Duodenal mucosa (tissue), 2 donors: ENCODE data around the gene ZNF425.
"Not testable (repeated sequence)": the region's sequence is repeated elsewhere in the genome, so short reads cannot be mapped to it uniquely, and the experiment has no call there.

Experiments
- H3K27ac ChIP-seq: one replicate; pipeline ENCODE4 v1.7.0; 2013; ENCODE audit warnings: low read depth, low read length
- H3K27me3 ChIP-seq, 2 donors: one replicate each; pipeline ENCODE4 v1.7.0; 2013; ENCODE audit warnings: low read length in 2 of 2, control low read depth in 1 of 2; ENCODE audit not compliant: insufficient read depth in 2 of 2, control insufficient read depth in 1 of 2
- H3K36me3 ChIP-seq, 2 donors: one replicate each; pipeline ENCODE4 v1.7.0; 2013; ENCODE audit warnings: low read length in 2 of 2, control low read depth in 1 of 2; ENCODE audit not compliant: insufficient read depth in 2 of 2, control insufficient read depth in 1 of 2
- H3K4me1 ChIP-seq, 2 donors: one replicate each; pipeline ENCODE4 v1.7.0; 2013; ENCODE audit warnings: low read length in 2 of 2, control low read depth in 1 of 2; ENCODE audit not compliant: insufficient read depth in 2 of 2, control insufficient read depth in 1 of 2
- H3K4me3 ChIP-seq, 2 donors: one replicate each; pipeline ENCODE4 v1.7.0; 2013; ENCODE audit warnings: low read length in 2 of 2, low read depth in 1 of 2
- H3K9ac ChIP-seq, 2 donors: one replicate each; pipeline ENCODE4 v1.7.0; 2013; ENCODE audit warnings: low read length in 2 of 2, low read depth in 1 of 2
- H3K9me3 ChIP-seq, 2 donors: one replicate each; pipeline ENCODE4 v1.7.0; 2013; ENCODE audit warnings: low read length in 2 of 2, control low read depth in 1 of 2; ENCODE audit not compliant: control insufficient read depth in 1 of 2

Gene ZNF425

GRCh38 chr7:149153346-149153745 lies 27.2 kb upstream of the ZNF425 start:
- Histone ChIP-seq H3K4me3 (no peak overlapping the region), H3K36me3 (peaks cover 0 to 24% of the 10 kb centered on the region in 2 donors), H3K9ac (no peak overlapping the region), H3K27ac (no peak overlapping the region), H3K4me1 (peaks cover 0 to 5% of the 10 kb centered on the region in 2 donors), H3K27me3 (no peaks in the 10 kb centered on the region), H3K9me3 (no peaks in the 10 kb centered on the region)

DNA sequence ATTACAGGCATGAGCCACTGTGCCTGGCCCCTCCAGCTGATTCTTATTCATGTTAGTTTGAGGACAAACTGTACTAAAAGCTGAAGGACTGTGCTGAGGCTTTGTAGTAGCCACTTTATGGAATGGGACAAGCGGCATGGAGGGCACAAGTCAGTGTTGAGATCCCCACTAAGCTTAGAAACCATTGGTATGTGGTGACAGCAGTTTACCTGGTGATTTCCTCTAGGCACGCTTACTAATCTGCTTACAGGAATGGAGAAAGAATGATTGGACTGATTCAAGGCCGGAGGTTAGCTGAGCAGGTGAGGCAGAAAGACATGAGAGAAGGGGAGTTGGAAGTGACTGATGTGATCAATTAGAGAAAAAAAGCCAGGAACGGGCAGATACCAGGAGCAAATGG lies 24.9 kb upstream of the ZNF425 start:
- H3K27me3 ChIP-seq = no peaks in the 10 kb centered on the region
- H3K4me3 ChIP-seq = no peak overlapping the region
- H3K4me1 ChIP-seq = peaks cover 0 to 7% of the 10 kb centered on the region in 2 donors
- H3K9ac ChIP-seq = no peak overlapping the region
- H3K36me3 ChIP-seq = peaks cover 0 to 18% of the 10 kb centered on the region in 2 donors
- no peak overlapping the region for H3K27ac ChIP-seq
- no peaks in the 10 kb centered on the region for H3K9me3 ChIP-seq

- Histone ChIP-seq H3K9me3 (no peaks in the 10 kb centered on the region), H3K27ac (peak overlapping the region; percentile 84), H3K27me3 (no peaks in the 10 kb centered on the region), H3K9ac (peak overlapping the region; percentile 62 to 84), H3K4me3 (peak overlapping the region; percentile 93 to 95), H3K4me1 (peaks cover 8 to 16% of the 10 kb centered on the region in 2 donors), H3K36me3 (peaks cover 0 to 3% of the 10 kb centered on the region in 2 donors)
Observed at GRCh38 chr7:149147752-149148653, 21.9 kb upstream of the ZNF425 start.

DNA sequence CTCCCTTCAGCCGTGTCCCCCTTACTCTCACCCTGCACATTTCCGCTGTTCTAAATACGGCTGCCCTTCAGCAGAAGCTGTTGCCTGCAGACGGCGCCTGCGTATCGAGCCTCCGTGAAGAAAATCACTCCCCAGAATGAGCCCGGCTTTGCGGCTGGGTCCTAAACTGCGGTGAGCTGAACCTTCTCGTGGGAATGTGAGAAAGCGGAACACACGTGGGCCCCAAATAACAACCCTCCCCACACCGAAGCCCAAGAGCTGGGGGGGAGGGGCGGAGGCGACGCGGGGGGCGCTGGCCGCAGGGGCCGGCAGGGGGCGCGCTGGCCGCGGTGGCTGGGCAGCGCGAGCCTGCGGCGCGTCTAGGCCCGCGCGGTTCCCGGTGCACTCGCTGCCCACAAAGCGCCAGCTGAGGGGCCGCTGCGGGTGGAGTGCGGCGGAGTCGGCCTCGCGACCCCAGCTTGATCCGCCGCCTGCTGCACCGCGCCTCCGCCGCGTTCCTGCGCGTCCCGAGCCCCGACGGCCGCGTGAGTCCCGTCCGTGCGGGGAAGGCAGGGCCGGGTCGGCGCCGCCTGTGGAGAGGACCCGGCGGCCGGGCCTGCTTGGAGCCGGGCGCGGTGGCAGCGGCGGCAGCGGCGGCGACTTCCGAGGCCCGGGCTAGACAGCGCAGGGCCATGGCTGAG lies 21.1 kb upstream of the ZNF425 start, which contains the start of gene ZNF398:
Gene ZNF398, plus strand, starts transcription at position 382 of the 680 bp plus-strand sequence. Its CDS starts 290 bp downstream, at position 672.
- Histone ChIP-seq H3K4me1 (peaks cover 8 to 16% of the 10 kb centered on the region in 2 donors), H3K9ac (peak within 1 kb of the TSS; percentile 92 to 95), H3K36me3 (peaks cover 0 to 3% of the 10 kb centered on the region in 2 donors), H3K27me3 (no peaks in the 10 kb centered on the region), H3K4me3 (peak within 1 kb of the TSS; percentile 93 to 95), H3K27ac (peak within 1 kb of the TSS; percentile 84), H3K9me3 (no peaks in the 10 kb centered on the region)

GRCh38 chr7:149145031-149145845 lies 19.1 kb upstream of the ZNF425 start:
- Histone ChIP-seq H3K4me3 (peak overlapping the region in 1 of 2 donors; percentile 21), H3K27ac (no peak overlapping the region), H3K27me3 (no peaks in the 10 kb centered on the region), H3K4me1 (peaks cover 8 to 16% of the 10 kb centered on the region in 2 donors), H3K9me3 (no peaks in the 10 kb centered on the region), H3K9ac (no peak overlapping the region), H3K36me3 (peaks cover 0 to 3% of the 10 kb centered on the region in 2 donors)

DNA sequence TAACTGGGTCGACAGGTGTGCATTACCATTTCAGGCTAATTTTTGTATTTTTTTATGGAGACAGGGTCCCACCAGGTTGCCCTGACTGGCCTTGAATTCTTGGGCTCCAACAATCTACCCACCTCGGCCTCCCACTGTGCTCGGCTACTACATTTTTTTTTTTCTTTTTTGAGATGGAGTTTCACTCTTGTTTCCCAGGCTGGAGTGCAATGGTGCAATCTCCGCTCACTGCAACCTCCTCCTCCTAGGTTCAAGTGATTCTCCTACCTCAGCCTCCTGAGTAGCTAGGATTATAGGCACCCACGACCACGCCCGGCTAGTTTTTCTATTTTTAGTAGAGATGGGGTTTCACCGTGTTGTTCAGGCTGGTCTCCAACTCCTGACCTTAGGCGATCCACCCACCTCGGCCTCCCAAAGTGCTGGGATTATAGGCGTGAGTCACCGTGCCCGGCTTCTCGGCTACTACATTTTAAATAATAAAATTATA lies 18.4 kb upstream of the ZNF425 start:
- H3K9me3 ChIP-seq, H3K27me3 ChIP-seq, H3K27ac ChIP-seq, H3K4me3 ChIP-seq, H3K9ac ChIP-seq, H3K36me3 ChIP-seq: not testable (repeated sequence)
- H3K4me1 ChIP-seq = peaks cover 8 to 16% of the 10 kb centered on the region in 2 donors

DNA sequence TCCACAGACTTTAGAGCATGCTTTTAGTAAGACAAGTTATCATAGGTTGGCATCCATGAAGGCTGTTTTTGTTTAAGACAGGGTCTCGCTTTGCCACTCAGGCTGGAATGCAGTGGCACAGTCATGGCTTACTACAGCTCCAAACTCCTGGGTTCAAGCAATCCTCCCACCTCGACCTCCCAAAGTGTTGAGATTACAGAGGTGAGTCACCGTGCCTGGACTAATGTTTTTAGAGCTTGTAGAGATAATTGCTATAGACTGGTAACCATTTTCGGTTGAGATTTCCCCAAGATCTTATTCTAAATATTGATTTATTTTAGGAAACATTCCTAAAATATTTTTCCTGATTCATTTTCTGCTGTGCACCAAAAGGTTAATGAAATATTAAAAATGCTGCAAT lies 15.8 kb upstream of the ZNF425 start:
- no peaks in the 10 kb centered on the region for H3K9me3 ChIP-seq
- H3K4me3 ChIP-seq = no peak overlapping the region
- H3K4me1 ChIP-seq = peaks cover 8 to 10% of the 10 kb centered on the region in 2 donors
- no peak overlapping the region for H3K27ac ChIP-seq
- no peaks in the 10 kb centered on the region for H3K27me3 ChIP-seq
- H3K9ac ChIP-seq = no peak overlapping the region
- no peaks in the 10 kb centered on the region for H3K36me3 ChIP-seq

GRCh38 chr7:149140831-149141230 lies 14.7 kb upstream of the ZNF425 start:
- H3K27me3 ChIP-seq = no peaks in the 10 kb centered on the region
- H3K4me3 ChIP-seq = no peak overlapping the region
- no peak overlapping the region for H3K9ac ChIP-seq

DNA sequence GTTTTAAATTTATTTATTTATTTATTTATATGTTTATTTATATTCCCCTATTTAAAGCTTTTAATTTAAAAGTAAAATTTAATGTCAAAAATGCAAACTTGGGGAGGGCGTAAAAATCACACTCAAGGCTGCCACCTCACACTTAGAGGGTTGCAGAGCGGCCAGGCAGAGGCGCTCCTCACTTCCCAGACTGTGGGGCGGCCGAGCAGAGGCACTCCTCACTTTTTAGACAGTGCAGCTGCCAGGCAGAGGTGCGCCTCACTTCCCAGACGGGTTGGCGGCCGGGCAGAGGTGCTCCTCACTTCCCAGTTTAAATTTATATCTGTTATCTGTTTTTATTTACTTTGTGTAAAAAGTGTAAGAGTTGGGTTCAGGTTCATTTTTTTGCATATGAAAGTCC lies 10.0 kb upstream of the ZNF425 start:
- Histone ChIP-seq H3K4me3 (no peak overlapping the region), H3K9ac (no peak overlapping the region), H3K27me3 (no peaks in the 10 kb centered on the region), H3K36me3 (no peaks in the 10 kb centered on the region), H3K27ac (no peak overlapping the region), H3K4me1 (no peaks in the 10 kb centered on the region), H3K9me3 (peaks cover 0 to under 1% of the 10 kb centered on the region in 2 donors)

More at GRCh38 chr7:149140831-149141230, 14.7 kb upstream of the ZNF425 start:
- H3K4me1 ChIP-seq = peaks cover 8 to 10% of the 10 kb centered on the region in 2 donors
- H3K9me3 ChIP-seq = no peaks in the 10 kb centered on the region
- H3K36me3 ChIP-seq = no peaks in the 10 kb centered on the region
- no peak overlapping the region for H3K27ac ChIP-seq
